Testis (tissue), 5 donors: Measurements from ENCODE around the gene JMJD4. TPM values are rescaled to one million over a fixed set of nuclear protein-coding genes. Genes with fewer than 3 reads are reported as not detected.

Source experiments
- DNase-seq: peaks from one replicate; pipeline ENCODE4 v3.0.0-alpha.2; 2019
- H3K27ac ChIP-seq, 2 donors: fragments of 200-600 bp; sonication (generic); one replicate each; pipeline ENCODE4 v1.5.1; 2019
- H3K27me3 ChIP-seq: fragments of 200-600 bp; sonication (generic); one replicate; pipeline ENCODE4 v1.5.1; 2019
- H3K36me3 ChIP-seq: fragments of 200-600 bp; sonication (generic); one replicate; pipeline ENCODE4 v1.5.1; 2017; ENCODE audit warnings: low read depth; ENCODE audit errors: missing control alignments
- H3K4me1 ChIP-seq: fragments of 200-600 bp; sonication (generic); one replicate; pipeline ENCODE4 v1.5.1; 2019
- H3K4me3 ChIP-seq, 2 donors: fragments of 200-600 bp; sonication (generic); one replicate each; pipeline ENCODE4 v1.5.1; 2017 to 2019
- H3K9me3 ChIP-seq: fragments of 200-600 bp; sonication (generic); one replicate; pipeline ENCODE4 v1.5.1; 2017
- POLR2A ChIP-seq: fragments of 450-650 bp; IDR thresholded peaks from one replicate; pipeline ENCODE4 v1.6.1; 2017; ENCODE audit warnings: antibody characterized with exemption, mild to moderate bottlenecking, moderate library complexity
- WGBS, 2 donors: methylation state at CpG; one replicate each; pipeline ENCODE4 v1.1.5; 2018; 5-methylcytosine and 5-hydroxymethylcytosine counted together
- intact Hi-C: fragments of 100-400 bp; cut with DNase I; formaldehyde crosslinking; loops from one replicate; pipeline ENCODE4 v1.15.1; 2023; ENCODE audit warnings: low total_unique reads
- long read RNA-seq, 2 donors: transcript quantifications; one replicate each; lab custom pipeline, GENCODE V29; 2026
- polyA plus RNA-seq: library from polyadenylated mRNA; stranded (reverse); fragments of 350-450 nt; fragmentation: Illumina TruSeq; extraction: RNeasy Lipid Tissue Mini Kit (QIAGEN cat#74804); gene quantifications from one replicate; pipeline ENCODE4 v1.2.3, GENCODE V29; 2014; ENCODE audit warnings: low read depth, low replicate concordance; ENCODE audit not compliant: insufficient read depth
- total RNA-seq, 2 donors: library from RNA; depleted of rRNA; stranded (reverse); fragments of >200 nt; gene quantifications; one replicate each; pipeline ENCODE4 v1.2.3, GENCODE V29; 2016
- TF ChIP-seq, protein P1 (sequence below), 3 experiments: fragments of 450-650 bp in 2 of 3; fragments of 200-600 bp in 1 of 3; sonication (generic) in 1 of 3; IDR thresholded peaks; one replicate each; pipeline ENCODE4 v1.5.1; 2016 to 2019; ENCODE audit warnings: antibody characterized with exemption in 3 of 3, mild to moderate bottlenecking in 2 of 3, moderate library complexity in 1 of 3

Gene JMJD4, protein sequence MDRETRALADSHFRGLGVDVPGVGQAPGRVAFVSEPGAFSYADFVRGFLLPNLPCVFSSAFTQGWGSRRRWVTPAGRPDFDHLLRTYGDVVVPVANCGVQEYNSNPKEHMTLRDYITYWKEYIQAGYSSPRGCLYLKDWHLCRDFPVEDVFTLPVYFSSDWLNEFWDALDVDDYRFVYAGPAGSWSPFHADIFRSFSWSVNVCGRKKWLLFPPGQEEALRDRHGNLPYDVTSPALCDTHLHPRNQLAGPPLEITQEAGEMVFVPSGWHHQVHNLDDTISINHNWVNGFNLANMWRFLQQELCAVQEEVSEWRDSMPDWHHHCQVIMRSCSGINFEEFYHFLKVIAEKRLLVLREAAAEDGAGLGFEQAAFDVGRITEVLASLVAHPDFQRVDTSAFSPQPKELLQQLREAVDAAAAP
- total RNA-seq (10 to 100 TPM; 35.2 to 36.1 TPM), polyA plus RNA-seq (33.8 TPM)
- long read RNA-seq, donor 1, partial matches to known transcripts = 0 of 4 reads
- long read RNA-seq, donor 1, other reads (novel, unspliced or antisense) = 0 of 4 reads
- long read RNA-seq, donor 2, partial matches to known transcripts = 0 of 6 reads
- long read RNA-seq, donor 2, other reads (novel, unspliced or antisense) = 0 of 6 reads

DNA sequence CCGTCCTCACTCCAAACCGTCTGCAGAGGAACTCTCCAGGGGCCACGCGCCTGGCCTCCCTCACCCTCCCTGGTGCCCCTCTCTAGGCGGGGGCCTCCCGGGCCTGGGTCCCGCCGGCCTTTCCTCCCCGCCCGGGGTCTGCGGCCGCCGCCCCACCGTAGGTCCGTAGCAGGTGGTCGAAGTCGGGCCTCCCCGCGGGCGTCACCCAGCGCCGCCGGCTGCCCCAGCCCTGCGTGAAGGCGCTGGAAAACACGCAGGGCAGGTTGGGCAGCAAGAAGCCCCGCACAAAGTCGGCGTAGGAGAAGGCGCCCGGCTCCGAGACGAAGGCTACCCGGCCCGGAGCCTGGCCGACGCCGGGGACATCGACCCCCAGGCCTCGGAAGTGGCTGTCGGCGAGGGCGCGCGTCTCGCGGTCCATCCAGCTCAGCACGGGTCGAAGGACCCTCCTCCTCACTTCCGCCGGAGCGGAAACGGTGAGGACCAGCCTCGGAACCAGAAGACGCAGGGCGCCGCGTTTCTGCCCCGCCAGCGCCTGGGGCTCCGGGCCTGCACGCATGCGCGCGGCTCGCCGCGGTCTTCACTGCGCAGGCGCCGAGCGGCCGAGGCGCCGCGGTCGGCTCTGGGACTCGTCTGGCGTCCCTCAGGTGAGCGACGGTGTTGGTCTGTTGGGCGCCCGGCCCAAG lies at the start of gene JMJD4, which contains the start of gene SNAP47:
JMJD4 (minus strand) TSS at position 447 of the 683 bp plus-strand sequence; CDS start at position 418, 29 bp downstream.
SNAP47 (plus strand) TSS at position 580 of the 683 bp plus-strand sequence. CDS start 12,302 bp downstream, outside the sequence.
- intact Hi-C loops = no loop called here
- WGBS, 2 donors = 0% methylated on average over 69 of the region's 83 CpGs; no CpG with 5 or more reads in 1 of the 2 donors
- Histone ChIP-seq H3K9me3 (no peaks in the 10 kb centered on the region), H3K27me3 (no peaks in the 10 kb centered on the region), H3K27ac (peak within 1 kb of the TSS; percentile 78 to 94), H3K4me3 (peak within 1 kb of the TSS; percentile 74 to 98), H3K36me3 (no peaks in the 10 kb centered on the region), H3K4me1 (peaks cover 32% of the 10 kb centered on the region)
- peak; percentile 41 for TF ChIP-seq POLR2A
- TF ChIP-seq, protein P1, sequence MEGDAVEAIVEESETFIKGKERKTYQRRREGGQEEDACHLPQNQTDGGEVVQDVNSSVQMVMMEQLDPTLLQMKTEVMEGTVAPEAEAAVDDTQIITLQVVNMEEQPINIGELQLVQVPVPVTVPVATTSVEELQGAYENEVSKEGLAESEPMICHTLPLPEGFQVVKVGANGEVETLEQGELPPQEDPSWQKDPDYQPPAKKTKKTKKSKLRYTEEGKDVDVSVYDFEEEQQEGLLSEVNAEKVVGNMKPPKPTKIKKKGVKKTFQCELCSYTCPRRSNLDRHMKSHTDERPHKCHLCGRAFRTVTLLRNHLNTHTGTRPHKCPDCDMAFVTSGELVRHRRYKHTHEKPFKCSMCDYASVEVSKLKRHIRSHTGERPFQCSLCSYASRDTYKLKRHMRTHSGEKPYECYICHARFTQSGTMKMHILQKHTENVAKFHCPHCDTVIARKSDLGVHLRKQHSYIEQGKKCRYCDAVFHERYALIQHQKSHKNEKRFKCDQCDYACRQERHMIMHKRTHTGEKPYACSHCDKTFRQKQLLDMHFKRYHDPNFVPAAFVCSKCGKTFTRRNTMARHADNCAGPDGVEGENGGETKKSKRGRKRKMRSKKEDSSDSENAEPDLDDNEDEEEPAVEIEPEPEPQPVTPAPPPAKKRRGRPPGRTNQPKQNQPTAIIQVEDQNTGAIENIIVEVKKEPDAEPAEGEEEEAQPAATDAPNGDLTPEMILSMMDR (IDR thresholded peaks at IDR 0.05) = no peak
- DNase-seq = peak; percentile 92

DNA sequence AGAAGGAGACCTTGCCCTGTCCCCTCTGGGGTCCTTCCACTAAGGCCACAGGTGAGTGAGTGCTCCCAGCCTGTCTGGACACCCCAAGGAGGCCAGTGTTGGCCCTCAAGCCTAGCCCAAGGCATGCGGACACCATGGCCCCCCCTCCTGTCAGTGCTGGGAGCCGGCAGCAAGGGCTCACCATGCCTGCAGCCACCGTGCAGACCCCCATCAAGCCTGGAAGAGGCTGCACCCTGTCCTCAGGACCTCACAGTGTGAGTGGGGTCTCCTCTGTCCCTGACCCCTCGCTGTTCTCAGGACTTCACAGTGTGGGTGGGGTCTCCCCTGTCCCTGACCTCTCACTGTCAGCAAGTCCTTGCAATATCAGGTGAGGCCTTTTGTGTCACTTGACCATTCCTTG lies 47.1 kb upstream of the JMJD4 start:
- Histone ChIP-seq H3K27ac (no peak overlapping the region), H3K9me3 (no peaks in the 10 kb centered on the region), H3K4me3 (no peak overlapping the region), H3K36me3 (no peaks in the 10 kb centered on the region), H3K27me3 (no peaks in the 10 kb centered on the region), H3K4me1 (peaks cover 11% of the 10 kb centered on the region)
- TF ChIP-seq, protein P1 (IDR thresholded peaks at IDR 0.05) = no peak
- TF ChIP-seq POLR2A = no peak
- intact Hi-C loops = no loop called here
- 84 to 94% methylated on average over 2 to 4 of the region's 4 CpGs for WGBS, 2 donors
- peak; percentile 8 for DNase-seq

DNA sequence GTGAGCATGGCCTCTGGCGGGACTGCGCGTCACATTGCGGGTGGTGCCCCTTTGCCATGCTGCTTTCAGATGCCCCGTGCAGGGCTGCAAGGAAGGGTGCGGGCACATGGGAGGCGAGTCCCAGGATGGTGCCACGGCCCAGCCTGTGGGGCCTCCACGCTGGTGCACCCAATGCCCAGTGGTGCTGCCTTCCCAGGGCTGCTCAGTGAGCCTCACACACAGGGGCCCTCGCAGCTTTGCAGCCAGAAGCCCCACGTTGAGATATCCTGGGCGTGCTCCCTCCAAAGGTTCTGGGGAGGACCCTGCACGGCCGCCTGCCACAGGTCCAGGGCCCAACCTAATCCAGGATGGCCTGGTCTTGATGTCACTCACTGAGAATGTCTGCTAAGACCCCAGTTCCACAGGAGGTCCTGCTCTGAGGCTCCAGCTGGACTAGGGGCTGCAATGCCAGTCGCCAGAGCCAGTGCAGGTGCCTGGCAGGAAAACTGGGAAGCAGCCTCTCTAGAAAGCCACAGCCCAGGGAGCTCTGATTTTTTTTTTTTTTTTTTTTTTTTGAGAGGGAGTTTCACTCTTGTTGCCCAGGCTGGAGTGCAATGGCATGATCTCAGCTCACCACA lies 46.3 kb upstream of the JMJD4 start:
- 85 to 91% methylated on average over 5 to 15 of the region's 15 CpGs for WGBS, 2 donors
- intact Hi-C loops = no loop called here
- H3K9me3 ChIP-seq = no peaks in the 10 kb centered on the region
- peak; percentile 7 for DNase-seq
- H3K27ac ChIP-seq = no peak overlapping the region
- TF ChIP-seq, protein P1 (IDR thresholded peaks at IDR 0.05) = no peak
- no peak for TF ChIP-seq POLR2A
- H3K4me1 ChIP-seq = peaks cover 3% of the 10 kb centered on the region
- H3K27me3 ChIP-seq = no peaks in the 10 kb centered on the region
- H3K36me3 ChIP-seq = no peaks in the 10 kb centered on the region
- no peak overlapping the region for H3K4me3 ChIP-seq

DNA sequence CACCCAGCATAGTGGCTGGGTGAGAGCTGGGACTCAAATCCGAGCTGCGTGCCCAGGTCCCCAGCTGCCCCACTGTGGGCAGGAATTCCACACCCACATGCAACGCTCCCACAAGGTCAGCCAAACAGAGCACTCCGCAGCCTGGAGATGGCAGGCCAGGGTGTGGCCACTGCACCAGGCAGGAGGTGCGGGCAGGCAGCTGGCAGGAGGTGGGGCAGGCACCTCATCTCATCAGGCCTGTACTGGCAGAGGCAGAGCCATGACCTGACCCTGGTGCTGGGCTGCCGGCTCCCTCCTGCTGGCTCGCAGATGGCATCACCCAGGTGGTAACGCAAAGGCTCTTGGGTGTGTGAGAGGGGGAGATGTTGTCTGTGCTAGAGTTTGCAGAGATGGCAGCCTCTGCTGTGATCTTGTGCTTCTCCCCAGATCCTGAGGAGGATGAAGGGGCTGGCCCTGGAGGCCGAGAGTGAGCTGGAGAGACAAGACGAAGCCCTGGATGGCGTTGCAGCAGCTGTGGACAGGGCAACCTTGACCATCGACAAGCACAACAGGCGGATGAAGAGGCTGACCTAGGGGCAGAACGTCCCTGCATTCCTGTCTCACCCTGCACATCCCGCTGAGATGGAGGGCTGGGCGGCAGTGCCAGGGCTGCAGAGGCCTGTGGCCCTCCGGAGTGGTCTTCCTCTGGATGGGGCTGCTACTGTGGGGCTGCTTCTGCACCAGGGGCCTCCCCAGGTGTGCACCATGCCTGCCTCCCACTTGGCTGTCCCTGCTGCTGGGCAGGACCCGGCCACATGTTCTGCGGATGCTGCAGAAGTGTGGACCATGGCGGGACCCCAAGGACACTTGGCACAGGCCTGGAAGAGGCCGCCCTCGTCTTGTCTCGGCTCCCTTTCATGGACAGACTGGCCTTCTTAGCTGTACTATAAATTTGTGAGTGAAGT lies 45.3 kb upstream of the JMJD4 start:
- Histone ChIP-seq H3K36me3 (no peaks in the 10 kb centered on the region), H3K27me3 (no peaks in the 10 kb centered on the region), H3K9me3 (no peaks in the 10 kb centered on the region), H3K4me1 (no peaks in the 10 kb centered on the region), H3K27ac (no peak overlapping the region), H3K4me3 (no peak overlapping the region)
- peak; percentile 8 for DNase-seq
- intact Hi-C loops = no loop called here
- TF ChIP-seq POLR2A = no peak
- TF ChIP-seq, protein P1 (IDR thresholded peaks at IDR 0.05) = no peak
- 85 to 88% methylated on average over 13 to 23 of the region's 23 CpGs for WGBS, 2 donors
